HepG2 (cell line): Measurements from ENCODE around the gene ASCL2. TPM values are rescaled to one million over a fixed set of nuclear protein-coding genes. Genes with fewer than 3 reads are reported as not detected.

Experiments used
- ARNT2 ChIP-seq: sonication (generic); formaldehyde crosslinking; IDR thresholded peaks from 2 replicates; pipeline ENCODE4 v1.8.0; 2022; ENCODE audit warnings: mild to moderate bottlenecking, low read depth, missing genetic modification reagents, moderate library complexity
- NCOA2 ChIP-seq: sonication (generic); formaldehyde crosslinking; IDR thresholded peaks from 2 replicates; pipeline ENCODE4 v1.8.0; 2022; ENCODE audit warnings: inconsistent platforms
- NONO ChIP-seq, 2 experiments: fragments of 450-650 bp in 1 of 2; sonication (generic) in 1 of 2; formaldehyde crosslinking in 1 of 2; IDR thresholded peaks in 1 of 2; conservative IDR thresholded peaks in 1 of 2; 2 replicates each; pipeline versions ENCODE4 v1.6.1 to v1.8.0; 2017 to 2022; ENCODE audit warnings: mild to moderate bottlenecking in 1 of 2, missing genetic modification reagents in 1 of 2, moderate library complexity in 1 of 2
- ZNF30 ChIP-seq: sonication (generic); formaldehyde crosslinking; IDR thresholded peaks from 2 replicates; pipeline ENCODE4 v1.5.0; 2020; ENCODE audit warnings: mild to moderate bottlenecking, missing genetic modification reagents
- polyA plus RNA-seq, 8 experiments: library from polyadenylated mRNA; depleted of rRNA in 3 of 8; stranded (reverse) in 7 of 8; unstranded in 1 of 8; fragments of >200 nt; fragmentation: Illumina TruSeq in 4 of 8; extraction: Trizol in 4 of 8; gene quantifications; 2 replicates each; pipeline versions ENCODE4 v1.2.1 to v1.2.3, GENCODE V29; 2011 to 2016; ENCODE audit warnings: low read depth in 4 of 8, missing spikeins in 1 of 8, mixed read lengths in 1 of 8; ENCODE audit not compliant: insufficient read depth in 1 of 8
- total RNA-seq, 5 experiments: library from RNA; depleted of rRNA; stranded (reverse); fragments of >200 nt; fragmentation: Illumina TruSeq; extraction: Trizol; gene quantifications; 2 replicates each; pipeline ENCODE4 v1.2.3, GENCODE V29; 2016; ENCODE audit warnings: low read depth in 1 of 5
- TF ChIP-seq, protein P1 (sequence below): sonication (generic); formaldehyde crosslinking; IDR thresholded peaks from 2 replicates; pipeline ENCODE4 v1.4.0; 2020; ENCODE audit warnings: mild to moderate bottlenecking, missing genetic modification reagents, borderline replicate concordance

ASCL2 gene
- total and polyA plus RNA-seq, 2 of the 13 experiments (the other 11 are each of a cell fraction or from before 2014, with no cell fraction given), result 0.07 TPM; not detected in 1

DNA sequence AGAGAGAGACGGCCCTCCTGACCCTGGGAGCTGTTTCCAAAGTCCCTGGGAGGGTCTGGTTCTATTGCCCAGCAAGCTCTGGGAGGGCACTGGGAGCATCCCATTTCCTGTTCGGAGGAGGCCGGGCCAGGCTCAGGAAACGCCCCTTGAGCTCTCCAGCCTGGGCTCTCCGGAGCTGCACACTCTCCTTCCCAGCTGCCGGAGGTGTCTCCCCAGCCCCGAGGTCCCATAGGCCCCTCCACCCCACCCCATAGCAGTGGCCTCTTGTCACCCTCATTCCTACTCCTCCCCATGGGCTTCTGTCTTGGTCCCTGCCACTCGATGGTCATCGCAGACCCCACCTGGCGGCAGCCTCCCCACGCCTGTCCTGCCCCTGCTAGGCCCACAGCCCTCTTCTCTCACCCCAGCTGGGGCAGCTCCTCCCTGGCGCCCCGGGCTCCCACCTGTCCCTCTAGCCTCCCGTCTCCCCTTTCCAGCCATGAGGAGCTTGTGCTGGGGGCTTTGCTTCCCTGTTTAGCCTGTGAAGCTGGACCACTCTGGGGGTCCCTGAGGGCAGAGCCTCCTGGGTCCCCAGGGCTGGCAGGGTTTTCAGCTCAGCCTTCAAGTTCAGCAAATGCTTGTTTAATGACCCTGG is 34.2 kb upstream of the ASCL2 start (continued):
- TF ChIP-seq, protein P1, sequence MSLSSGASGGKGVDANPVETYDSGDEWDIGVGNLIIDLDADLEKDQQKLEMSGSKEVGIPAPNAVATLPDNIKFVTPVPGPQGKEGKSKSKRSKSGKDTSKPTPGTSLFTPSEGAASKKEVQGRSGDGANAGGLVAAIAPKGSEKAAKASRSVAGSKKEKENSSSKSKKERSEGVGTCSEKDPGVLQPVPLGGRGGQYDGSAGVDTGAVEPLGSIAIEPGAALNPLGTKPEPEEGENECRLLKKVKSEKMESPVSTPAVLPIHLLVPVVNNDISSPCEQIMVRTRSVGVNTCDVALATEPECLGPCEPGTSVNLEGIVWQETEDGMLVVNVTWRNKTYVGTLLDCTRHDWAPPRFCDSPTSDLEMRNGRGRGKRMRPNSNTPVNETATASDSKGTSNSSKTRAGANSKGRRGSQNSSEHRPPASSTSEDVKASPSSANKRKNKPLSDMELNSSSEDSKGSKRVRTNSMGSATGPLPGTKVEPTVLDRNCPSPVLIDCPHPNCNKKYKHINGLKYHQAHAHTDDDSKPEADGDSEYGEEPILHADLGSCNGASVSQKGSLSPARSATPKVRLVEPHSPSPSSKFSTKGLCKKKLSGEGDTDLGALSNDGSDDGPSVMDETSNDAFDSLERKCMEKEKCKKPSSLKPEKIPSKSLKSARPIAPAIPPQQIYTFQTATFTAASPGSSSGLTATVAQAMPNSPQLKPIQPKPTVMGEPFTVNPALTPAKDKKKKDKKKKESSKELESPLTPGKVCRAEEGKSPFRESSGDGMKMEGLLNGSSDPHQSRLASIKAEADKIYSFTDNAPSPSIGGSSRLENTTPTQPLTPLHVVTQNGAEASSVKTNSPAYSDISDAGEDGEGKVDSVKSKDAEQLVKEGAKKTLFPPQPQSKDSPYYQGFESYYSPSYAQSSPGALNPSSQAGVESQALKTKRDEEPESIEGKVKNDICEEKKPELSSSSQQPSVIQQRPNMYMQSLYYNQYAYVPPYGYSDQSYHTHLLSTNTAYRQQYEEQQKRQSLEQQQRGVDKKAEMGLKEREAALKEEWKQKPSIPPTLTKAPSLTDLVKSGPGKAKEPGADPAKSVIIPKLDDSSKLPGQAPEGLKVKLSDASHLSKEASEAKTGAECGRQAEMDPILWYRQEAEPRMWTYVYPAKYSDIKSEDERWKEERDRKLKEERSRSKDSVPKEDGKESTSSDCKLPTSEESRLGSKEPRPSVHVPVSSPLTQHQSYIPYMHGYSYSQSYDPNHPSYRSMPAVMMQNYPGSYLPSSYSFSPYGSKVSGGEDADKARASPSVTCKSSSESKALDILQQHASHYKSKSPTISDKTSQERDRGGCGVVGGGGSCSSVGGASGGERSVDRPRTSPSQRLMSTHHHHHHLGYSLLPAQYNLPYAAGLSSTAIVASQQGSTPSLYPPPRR (CRISPR knock-in tag), result no peak
- TF ChIP-seq NCOA2 (CRISPR knock-in tag) (no peak), ZNF30 (CRISPR knock-in tag) (no peak), ARNT2 (no peak), NONO (IDR thresholded peaks at IDR 0.05) (no peak), NONO (CRISPR knock-in tag; conservative IDR thresholded peaks at IDR 0.05) (no peak)
